ENCODE measurements around the gene TADA2A. TPM values are rescaled to one million over a fixed set of nuclear protein-coding genes. Genes with fewer than 3 reads are reported as not detected.

TADA2A gene
- polyA plus RNA-seq, 1 donor (not counting 4 experiments of a cell fraction or from before 2014, with no cell fraction given) = 13.8 TPM

GRCh38 chr17:37389160-37389559, 17.5 kb upstream of the TADA2A start:
- no peaks in the 10 kb centered on the region for H4K20me1 ChIP-seq (ENCODE audit: control insufficient read depth, extremely low read depth, insufficient read depth, low read length)
- H3K4me3 ChIP-seq (ENCODE audit: control insufficient read depth in 2 of 3, extremely low read depth in 1 of 3, insufficient read depth in 2 of 3, low read depth in 1 of 3, low read length in 3 of 3) = no peak overlapping the region
- H2AFZ ChIP-seq (ENCODE audit: control insufficient read depth, low read length) = no peak overlapping the region
- dilution Hi-C loops (cut with MboI; ENCODE audit: extremely low pct_ligation_motif_present, low sequenced_read_pairs) = no loop called here
- no peak overlapping the region for H3K27ac ChIP-seq (ENCODE audit: control insufficient read depth, insufficient read depth, low read length)
- no peak for FAIRE-seq
- peaks cover 22% of the 10 kb centered on the region for H3K4me1 ChIP-seq (ENCODE audit: control insufficient read depth, extremely low read depth, insufficient read depth, low read length)
- H3K36me3 ChIP-seq (ENCODE audit: control insufficient read depth in 2 of 2, extremely low read depth in 1 of 2, insufficient read depth in 2 of 2, low read length in 2 of 2) = no peaks in the 10 kb centered on the region
- H3K9ac ChIP-seq (ENCODE audit: control insufficient read depth, extremely low read depth, insufficient read depth, low read length) = no peak overlapping the region
- no peaks in the 10 kb centered on the region for H3K9me3 ChIP-seq (ENCODE audit: control insufficient read depth, low read depth, low read length)
- TF ChIP-seq, protein P1, sequence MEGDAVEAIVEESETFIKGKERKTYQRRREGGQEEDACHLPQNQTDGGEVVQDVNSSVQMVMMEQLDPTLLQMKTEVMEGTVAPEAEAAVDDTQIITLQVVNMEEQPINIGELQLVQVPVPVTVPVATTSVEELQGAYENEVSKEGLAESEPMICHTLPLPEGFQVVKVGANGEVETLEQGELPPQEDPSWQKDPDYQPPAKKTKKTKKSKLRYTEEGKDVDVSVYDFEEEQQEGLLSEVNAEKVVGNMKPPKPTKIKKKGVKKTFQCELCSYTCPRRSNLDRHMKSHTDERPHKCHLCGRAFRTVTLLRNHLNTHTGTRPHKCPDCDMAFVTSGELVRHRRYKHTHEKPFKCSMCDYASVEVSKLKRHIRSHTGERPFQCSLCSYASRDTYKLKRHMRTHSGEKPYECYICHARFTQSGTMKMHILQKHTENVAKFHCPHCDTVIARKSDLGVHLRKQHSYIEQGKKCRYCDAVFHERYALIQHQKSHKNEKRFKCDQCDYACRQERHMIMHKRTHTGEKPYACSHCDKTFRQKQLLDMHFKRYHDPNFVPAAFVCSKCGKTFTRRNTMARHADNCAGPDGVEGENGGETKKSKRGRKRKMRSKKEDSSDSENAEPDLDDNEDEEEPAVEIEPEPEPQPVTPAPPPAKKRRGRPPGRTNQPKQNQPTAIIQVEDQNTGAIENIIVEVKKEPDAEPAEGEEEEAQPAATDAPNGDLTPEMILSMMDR (optimal IDR thresholded peaks at IDR 0.05 in 1 of 3, IDR thresholded peaks at IDR 0.05 in 1 of 3, conservative IDR thresholded peaks at IDR 0.05 in 1 of 3; ENCODE audit: extremely low read depth in 1 of 3, insufficient read depth in 2 of 3, low read length in 3 of 3) = no peak
- TF ChIP-seq EZH2 (IDR thresholded peaks at IDR 0.05; ENCODE audit: low read length) = no peak
- no peak overlapping the region for H3K4me2 ChIP-seq (ENCODE audit: control insufficient read depth, extremely low read depth, insufficient read depth, low read depth, low read length)
- no peak for DNase-seq (ENCODE audit: low read depth, low spot score)
- no peaks in the 10 kb centered on the region for H3K9me1 ChIP-seq (ENCODE audit: control insufficient read depth, extremely low read depth, insufficient read depth, low read length)
- no peaks in the 10 kb centered on the region for H3K79me2 ChIP-seq (ENCODE audit: control insufficient read depth, insufficient read depth, low read length)
- H3K27me3 ChIP-seq (ENCODE audit: control insufficient read depth, extremely low read depth, insufficient read depth, low read length) = no peaks in the 10 kb centered on the region

DNA sequence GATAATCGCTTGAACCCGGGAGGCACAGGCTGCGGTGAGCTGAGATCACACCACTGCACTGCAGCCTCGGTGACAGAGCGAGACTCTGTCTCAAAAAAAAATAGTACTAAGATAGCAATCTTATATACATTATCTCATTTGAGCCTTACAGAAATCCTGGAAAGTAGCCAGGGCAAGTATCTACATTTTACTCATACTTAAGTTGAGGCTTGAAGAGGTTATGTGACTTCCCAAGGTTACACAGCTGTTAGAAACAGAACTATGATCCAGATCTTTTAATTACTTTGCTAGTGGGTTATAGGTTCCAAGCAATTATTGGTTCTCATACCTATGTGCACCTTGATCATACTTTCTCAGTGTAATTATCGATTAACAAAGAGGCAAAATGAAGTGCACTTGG, 15.5 kb upstream of the TADA2A start:
- Histone ChIP-seq H3K4me2 (ENCODE audit: control insufficient read depth, extremely low read depth, insufficient read depth, low read depth, low read length) (peak overlapping the region; percentile 41), H3K27me3 (ENCODE audit: control insufficient read depth, extremely low read depth, insufficient read depth, low read length) (no peaks in the 10 kb centered on the region), H3K9ac (ENCODE audit: control insufficient read depth, extremely low read depth, insufficient read depth, low read length) (no peak overlapping the region), H3K36me3 (ENCODE audit: control insufficient read depth in 2 of 2, extremely low read depth in 1 of 2, insufficient read depth in 2 of 2, low read length in 2 of 2) (no peaks in the 10 kb centered on the region), H3K9me1 (ENCODE audit: control insufficient read depth, extremely low read depth, insufficient read depth, low read length) (no peaks in the 10 kb centered on the region), H2AFZ (ENCODE audit: control insufficient read depth, low read length) (no peak overlapping the region), H3K27ac (ENCODE audit: control insufficient read depth, insufficient read depth, low read length) (no peak overlapping the region), H3K4me3 (ENCODE audit: control insufficient read depth in 2 of 3, extremely low read depth in 1 of 3, insufficient read depth in 2 of 3, low read depth in 1 of 3, low read length in 3 of 3) (no peak overlapping the region), H4K20me1 (ENCODE audit: control insufficient read depth, extremely low read depth, insufficient read depth, low read length) (no peaks in the 10 kb centered on the region), H3K9me3 (ENCODE audit: control insufficient read depth, low read depth, low read length) (no peaks in the 10 kb centered on the region), H3K4me1 (ENCODE audit: control insufficient read depth, extremely low read depth, insufficient read depth, low read length) (peaks cover 22% of the 10 kb centered on the region), H3K79me2 (ENCODE audit: control insufficient read depth, insufficient read depth, low read length) (no peaks in the 10 kb centered on the region)
- FAIRE-seq = no peak
- dilution Hi-C loops (cut with MboI; ENCODE audit: extremely low pct_ligation_motif_present, low sequenced_read_pairs) = no loop called here
- no peak for DNase-seq (ENCODE audit: low read depth, low spot score)
- no peak for TF ChIP-seq EZH2 (IDR thresholded peaks at IDR 0.05; ENCODE audit: low read length)
- TF ChIP-seq, protein P1 (optimal IDR thresholded peaks at IDR 0.05 in 1 of 3, IDR thresholded peaks at IDR 0.05 in 1 of 3, conservative IDR thresholded peaks at IDR 0.05 in 1 of 3; ENCODE audit: extremely low read depth in 1 of 3, insufficient read depth in 2 of 3, low read length in 3 of 3) = no peak

Measured in keratinocyte (primary cell).